ENCODE measurements around the gene PHF21A. TPM values are rescaled to one million over a fixed set of nuclear protein-coding genes. Genes with fewer than 3 reads are reported as not detected.

The PHF21A gene
- total and polyA plus RNA-seq, 10 of the 15 experiments (the other 5 are each of a cell fraction or from before 2014, with no cell fraction given): 2.6 to 37.2 (median 16.0) TPM

DNA sequence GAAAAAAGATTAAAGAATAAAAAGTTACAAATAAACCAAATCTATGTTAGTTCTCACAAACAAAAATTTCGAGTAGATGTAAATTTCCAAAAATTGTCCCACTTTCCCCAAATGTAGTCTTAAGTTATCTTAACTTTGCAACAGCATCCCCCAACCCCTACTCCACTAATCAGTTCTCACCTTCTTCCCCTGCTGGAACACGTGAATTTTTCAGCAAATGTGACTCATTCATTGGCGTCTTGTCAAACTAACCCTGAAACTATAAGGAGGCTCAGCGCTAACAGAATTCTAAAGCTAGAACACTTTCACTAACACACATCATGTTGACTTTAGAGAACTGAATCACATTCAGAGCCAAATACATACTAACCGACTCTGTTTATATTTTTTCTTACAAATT, 46.1 kb downstream of the PHF21A start:
- in situ Hi-C loops (cut with MboI): no loop called here
- Histone ChIP-seq H3K4me2 (ENCODE audit: control insufficient read depth, insufficient read depth) (no peak overlapping the region), H3K36me3 (ENCODE audit: control insufficient read depth in 2 of 2, insufficient read depth in 2 of 2, low read length in 1 of 2) (peaks cover 0 to 8% of the 10 kb centered on the region in 2 experiments; a peak in 3 of 4 replicates), H3K4me1 (ENCODE audit: control insufficient read depth, insufficient read depth, low read length) (no peaks in the 10 kb centered on the region), H3K9ac (ENCODE audit: control insufficient read depth, insufficient read depth, low read length) (no peak overlapping the region), H4K20me1 (ENCODE audit: control insufficient read depth, insufficient read depth) (no peaks in the 10 kb centered on the region), H3K79me2 (ENCODE audit: control insufficient read depth, insufficient read depth, low read length) (no peaks in the 10 kb centered on the region), H2AFZ (ENCODE audit: control insufficient read depth, low read depth, low read length) (no peak overlapping the region), H3K27ac (ENCODE audit: control insufficient read depth, insufficient read depth) (no peak overlapping the region), H3K9me3 (replicated peaks; ENCODE audit: control insufficient read depth, insufficient read depth, low read length) (no peaks in the 10 kb centered on the region), H3K4me3 (no peak overlapping the region), H3K27me3 (replicated peaks in 1 of 2; ENCODE audit: control insufficient read depth in 2 of 2, insufficient read depth in 2 of 2, low read length in 1 of 2) (no peaks in the 10 kb centered on the region)
- no peak for TF ChIP-seq NFXL1 (IDR thresholded peaks at IDR 0.05; ENCODE audit: borderline replicate concordance)
- TF ChIP-seq, protein P1, sequence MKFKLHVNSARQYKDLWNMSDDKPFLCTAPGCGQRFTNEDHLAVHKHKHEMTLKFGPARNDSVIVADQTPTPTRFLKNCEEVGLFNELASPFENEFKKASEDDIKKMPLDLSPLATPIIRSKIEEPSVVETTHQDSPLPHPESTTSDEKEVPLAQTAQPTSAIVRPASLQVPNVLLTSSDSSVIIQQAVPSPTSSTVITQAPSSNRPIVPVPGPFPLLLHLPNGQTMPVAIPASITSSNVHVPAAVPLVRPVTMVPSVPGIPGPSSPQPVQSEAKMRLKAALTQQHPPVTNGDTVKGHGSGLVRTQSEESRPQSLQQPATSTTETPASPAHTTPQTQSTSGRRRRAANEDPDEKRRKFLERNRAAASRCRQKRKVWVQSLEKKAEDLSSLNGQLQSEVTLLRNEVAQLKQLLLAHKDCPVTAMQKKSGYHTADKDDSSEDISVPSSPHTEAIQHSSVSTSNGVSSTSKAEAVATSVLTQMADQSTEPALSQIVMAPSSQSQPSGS (IDR thresholded peaks at IDR 0.05; ENCODE audit: low read length): no peak
- WGBS (ENCODE audit: insufficient coverage, insufficient replicate concordance, low lambda C conversion rate, missing lambda C conversion rate): 57% methylated on average over 5 of the region's 5 CpGs
- no peak for FAIRE-seq
- no TSS peak for BruUV-seq (replicated peaks)
- DNase-seq (ENCODE audit: low read depth, low spot score): no peak
- no peak for ATAC-seq
- intact Hi-C loops (cut with micrococcal nuclease; ENCODE audit: unreplicated experiment): no loop called here
- SMC1A ChIA-PET (ENCODE audit: uncharacterized antibody, unreplicated experiment): interaction anchor here (0.7 to 1.6 kb wide), 4 partner anchors 8 to 40 kb away, joined by 3 to 5 read pairs (median 3); no protein-coding TSS in a partner anchor
- POLR2A ChIA-PET: no interaction called here
- CTCF ChIA-PET: interaction anchor here (1.4 to 3.3 kb wide), 4 partner anchors 16 to 110 kb away, joined by 3 to 14 read pairs (median 4); no protein-coding TSS in a partner anchor
- RAD21 ChIA-PET (ENCODE audit: unreplicated experiment): interaction anchor here (1.7 kb wide), 1 partner anchor 43 kb away, joined by 3 read pairs; no protein-coding TSS in a partner anchor

DNA sequence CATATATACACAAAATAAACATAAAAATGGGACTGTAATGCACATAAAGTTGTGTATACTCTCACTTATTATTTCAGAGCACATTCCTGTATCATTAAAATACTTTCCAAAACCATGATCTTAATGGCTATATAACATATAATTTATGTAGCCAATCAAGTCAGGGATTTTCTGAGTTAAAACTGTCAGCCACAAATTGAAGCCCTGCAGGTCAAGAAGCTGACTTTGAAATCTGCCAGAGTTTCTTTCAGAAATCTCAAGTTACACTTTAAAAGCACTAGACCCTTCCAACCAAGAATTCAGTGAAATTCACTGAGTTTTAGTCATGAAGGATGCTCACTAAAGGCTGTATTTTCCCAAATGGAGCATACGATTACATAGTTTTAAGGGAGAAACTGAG, 47.6 kb downstream of the PHF21A start:
- CTCF ChIA-PET: interaction anchor here (1.2 to 1.6 kb wide), 2 partner anchors 10 to 67 kb away, joined by 4 to 5 read pairs; no protein-coding TSS in a partner anchor
- intact Hi-C loops (cut with micrococcal nuclease; ENCODE audit: unreplicated experiment): no loop called here
- SMC1A ChIA-PET (ENCODE audit: uncharacterized antibody, unreplicated experiment): interaction anchor here (1.5 kb wide), 1 partner anchor 35 kb away, joined by 3 read pairs; no protein-coding TSS in a partner anchor
- in situ Hi-C loops (cut with MboI): no loop called here
- Histone ChIP-seq H3K4me1 (ENCODE audit: control insufficient read depth, insufficient read depth, low read length) (no peaks in the 10 kb centered on the region), H3K27me3 (replicated peaks in 1 of 2; ENCODE audit: control insufficient read depth in 2 of 2, insufficient read depth in 2 of 2, low read length in 1 of 2) (no peaks in the 10 kb centered on the region), H2AFZ (ENCODE audit: control insufficient read depth, low read depth, low read length) (no peak overlapping the region), H3K36me3 (ENCODE audit: control insufficient read depth in 2 of 2, insufficient read depth in 2 of 2, low read length in 1 of 2) (peaks cover 0 to 8% of the 10 kb centered on the region in 2 experiments; a peak in 3 of 4 replicates), H3K27ac (ENCODE audit: control insufficient read depth, insufficient read depth) (no peak overlapping the region), H3K9me3 (replicated peaks; ENCODE audit: control insufficient read depth, insufficient read depth, low read length) (no peaks in the 10 kb centered on the region), H4K20me1 (ENCODE audit: control insufficient read depth, insufficient read depth) (no peaks in the 10 kb centered on the region), H3K4me2 (ENCODE audit: control insufficient read depth, insufficient read depth) (no peak overlapping the region), H3K9ac (ENCODE audit: control insufficient read depth, insufficient read depth, low read length) (no peak overlapping the region), H3K79me2 (ENCODE audit: control insufficient read depth, insufficient read depth, low read length) (no peaks in the 10 kb centered on the region), H3K4me3 (no peak overlapping the region)
- FAIRE-seq (no peak), DNase-seq (ENCODE audit: low read depth, low spot score) (no peak), ATAC-seq (no peak)
- no TSS peak for BruUV-seq (replicated peaks)
- 94% methylated on average over 1 of the region's 1 CpG for WGBS (ENCODE audit: insufficient coverage, insufficient replicate concordance, low lambda C conversion rate, missing lambda C conversion rate)
- POLR2A ChIA-PET: no interaction called here
- RAD21 ChIA-PET (ENCODE audit: unreplicated experiment): no interaction called here
- TF ChIP-seq KLF5 (IDR thresholded peaks at IDR 0.05; ENCODE audit: partially characterized antibody): no peak
- no peak for TF ChIP-seq YY1 (IDR thresholded peaks at IDR 0.05; ENCODE audit: low read depth, low read length)
- TF ChIP-seq RFX5 (IDR thresholded peaks at IDR 0.05; ENCODE audit: low read depth, low read length): no peak
- TF ChIP-seq ZSCAN29 (IDR thresholded peaks at IDR 0.05): no peak
- TF ChIP-seq FOS (IDR thresholded peaks at IDR 0.05; ENCODE audit: borderline replicate concordance, extremely low read depth, insufficient read length): no peak
- no peak for TF ChIP-seq STAT3 (IDR thresholded peaks at IDR 0.05; ENCODE audit: low read depth, low read length)
- no peak for TF ChIP-seq CEBPB (IDR thresholded peaks at IDR 0.05; ENCODE audit: borderline replicate concordance in 1 of 2, low read depth in 2 of 2, low read length in 2 of 2)
- TF ChIP-seq, protein P1 (IDR thresholded peaks at IDR 0.05; ENCODE audit: low read length): no peak
- no peak for TF ChIP-seq SIX5 (IDR thresholded peaks at IDR 0.05; ENCODE audit: low read depth, low read length, severe bottlenecking)
- TF ChIP-seq POLR2AphosphoS5 (IDR thresholded peaks at IDR 0.05; ENCODE audit: low read length): no peak
- no peak for TF ChIP-seq FOXK2 (IDR thresholded peaks at IDR 0.05)
- TF ChIP-seq, protein P2, sequence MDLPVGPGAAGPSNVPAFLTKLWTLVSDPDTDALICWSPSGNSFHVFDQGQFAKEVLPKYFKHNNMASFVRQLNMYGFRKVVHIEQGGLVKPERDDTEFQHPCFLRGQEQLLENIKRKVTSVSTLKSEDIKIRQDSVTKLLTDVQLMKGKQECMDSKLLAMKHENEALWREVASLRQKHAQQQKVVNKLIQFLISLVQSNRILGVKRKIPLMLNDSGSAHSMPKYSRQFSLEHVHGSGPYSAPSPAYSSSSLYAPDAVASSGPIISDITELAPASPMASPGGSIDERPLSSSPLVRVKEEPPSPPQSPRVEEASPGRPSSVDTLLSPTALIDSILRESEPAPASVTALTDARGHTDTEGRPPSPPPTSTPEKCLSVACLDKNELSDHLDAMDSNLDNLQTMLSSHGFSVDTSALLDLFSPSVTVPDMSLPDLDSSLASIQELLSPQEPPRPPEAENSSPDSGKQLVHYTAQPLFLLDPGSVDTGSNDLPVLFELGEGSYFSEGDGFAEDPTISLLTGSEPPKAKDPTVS (IDR thresholded peaks at IDR 0.05; ENCODE audit: low read depth, low read length): no peak

Measured in GM12878 (cell line).